Measurements from ENCODE around the gene RAD51B.

- no peak for TF ChIP-seq CTCF (IDR thresholded peaks at IDR 0.05)
- no peak for TF ChIP-seq POLR2A (IDR thresholded peaks at IDR 0.05)
These were observed 756.5 kb downstream of the RAD51B start for GRCh38 chr14:68576031-68576430.

All from tibial nerve (tissue), 3 donors.